ENCODE measurements around the gene SMARCA2.
A peak's percentile ranks its signal among the peaks of the same experiment; 100 is the strongest.

Gene SMARCA2

DNA sequence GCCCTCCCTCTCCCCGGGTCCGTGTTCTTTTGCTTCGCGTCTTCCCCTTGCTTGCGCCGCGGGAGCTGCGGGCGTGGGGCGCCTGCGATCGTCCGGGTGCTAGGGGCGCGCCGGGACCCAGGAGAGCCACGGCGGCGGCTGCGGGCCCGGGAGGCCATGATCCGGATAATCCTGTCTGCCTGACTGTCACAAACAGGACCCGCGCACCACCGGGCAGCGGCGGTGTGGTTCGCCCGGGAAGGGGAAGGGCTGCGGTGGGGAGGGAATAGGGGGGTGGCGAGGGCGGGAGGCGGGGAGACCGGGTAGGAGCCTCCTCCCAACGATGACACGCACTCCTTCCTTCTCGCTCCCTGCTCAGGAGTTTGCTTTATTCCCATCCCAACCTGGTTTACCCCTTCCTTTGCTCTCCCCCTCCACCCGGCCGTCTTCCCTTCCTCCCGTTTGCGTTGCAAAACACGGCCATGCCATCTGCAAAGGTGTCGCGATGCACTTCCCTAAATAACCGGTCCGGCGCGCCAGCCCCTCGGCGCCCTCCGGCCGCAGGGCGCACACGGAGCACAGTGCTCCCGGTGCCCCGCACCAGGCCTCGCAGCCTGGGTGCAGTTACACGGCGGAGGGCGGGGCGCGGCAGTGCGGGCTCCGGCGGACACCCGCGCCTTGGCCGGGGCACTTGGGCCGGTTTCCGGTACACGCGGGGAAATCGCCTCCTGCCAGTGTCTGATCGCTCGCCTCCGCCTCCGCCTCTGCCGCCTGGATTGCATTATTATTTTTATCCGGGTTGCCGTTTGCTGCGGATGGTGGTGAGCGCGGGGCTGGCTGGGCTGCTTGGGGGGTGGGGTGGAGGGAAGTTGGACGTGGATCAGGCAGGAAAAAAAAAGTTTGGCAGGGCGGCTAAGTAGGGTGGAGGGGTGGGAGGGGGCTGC is 1.5 kb downstream of the SMARCA2 start:
- DNase-seq: peak; percentile 87

DNA sequence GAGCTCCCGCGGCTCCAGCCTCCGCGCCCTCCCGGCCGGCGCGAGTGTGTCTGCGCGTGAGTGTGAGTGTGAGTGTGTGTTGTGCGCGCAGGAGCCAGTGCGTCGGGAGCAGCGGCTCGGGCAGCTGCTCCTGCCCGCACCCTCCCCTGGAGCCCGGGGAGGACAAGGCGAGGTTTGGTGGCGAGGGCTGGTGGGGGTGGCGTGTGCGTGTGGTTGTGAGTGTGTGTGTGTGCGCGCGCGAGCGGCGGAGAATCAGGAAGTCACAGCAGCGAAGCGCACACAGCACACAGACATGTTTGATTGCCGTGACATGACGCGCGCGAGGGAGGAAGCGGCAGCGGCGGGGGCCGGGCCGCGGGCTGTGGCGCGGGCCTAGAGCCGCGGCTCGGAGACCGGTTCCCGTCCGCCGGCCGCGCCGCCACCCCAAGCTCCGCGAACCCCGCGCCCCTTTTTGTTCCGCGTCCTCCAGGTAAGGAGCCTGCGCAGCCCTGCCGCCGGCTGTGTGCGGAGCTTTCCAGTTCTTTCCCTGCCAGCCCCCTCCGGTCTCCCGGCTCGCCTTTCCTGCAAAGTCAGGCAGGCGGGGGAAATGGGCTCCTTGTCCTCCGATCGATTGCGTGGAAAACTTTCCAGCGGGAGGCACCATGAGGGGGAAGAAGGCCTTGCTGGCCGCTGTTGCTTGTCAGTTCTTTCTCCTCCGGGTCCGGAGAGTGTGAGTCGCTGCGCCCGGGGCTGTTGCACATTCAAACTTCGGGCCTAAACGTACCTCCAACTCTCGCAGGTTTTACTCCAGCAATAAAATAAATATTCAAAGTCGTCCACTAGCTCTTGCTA is 2.4 kb downstream of the SMARCA2 start:
- peak; percentile 91 for DNase-seq

DNA sequence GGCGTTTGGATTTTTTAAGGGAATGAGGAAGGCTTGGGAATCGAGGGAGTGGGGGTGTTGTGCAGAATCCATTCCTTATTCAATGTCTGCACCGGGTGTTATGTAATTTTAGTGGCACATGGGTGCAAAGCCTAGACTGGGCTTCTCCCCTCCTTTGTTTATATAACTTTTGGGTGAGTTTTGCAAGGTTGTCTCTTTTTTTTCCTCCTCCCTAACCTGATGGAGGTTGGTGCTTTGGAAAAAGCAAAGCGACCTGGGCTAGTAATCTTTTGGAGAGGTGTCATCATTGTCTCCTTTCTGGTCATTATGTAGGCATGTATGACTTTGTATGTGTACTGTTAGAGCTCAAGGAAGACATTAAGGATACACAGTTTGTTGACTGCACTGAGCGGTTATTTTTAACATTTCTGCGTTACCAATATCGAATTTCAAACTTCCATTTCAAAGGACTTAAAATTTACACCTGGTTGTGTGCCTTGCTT is 3.1 kb downstream of the SMARCA2 start:
- no peak for DNase-seq

DNA sequence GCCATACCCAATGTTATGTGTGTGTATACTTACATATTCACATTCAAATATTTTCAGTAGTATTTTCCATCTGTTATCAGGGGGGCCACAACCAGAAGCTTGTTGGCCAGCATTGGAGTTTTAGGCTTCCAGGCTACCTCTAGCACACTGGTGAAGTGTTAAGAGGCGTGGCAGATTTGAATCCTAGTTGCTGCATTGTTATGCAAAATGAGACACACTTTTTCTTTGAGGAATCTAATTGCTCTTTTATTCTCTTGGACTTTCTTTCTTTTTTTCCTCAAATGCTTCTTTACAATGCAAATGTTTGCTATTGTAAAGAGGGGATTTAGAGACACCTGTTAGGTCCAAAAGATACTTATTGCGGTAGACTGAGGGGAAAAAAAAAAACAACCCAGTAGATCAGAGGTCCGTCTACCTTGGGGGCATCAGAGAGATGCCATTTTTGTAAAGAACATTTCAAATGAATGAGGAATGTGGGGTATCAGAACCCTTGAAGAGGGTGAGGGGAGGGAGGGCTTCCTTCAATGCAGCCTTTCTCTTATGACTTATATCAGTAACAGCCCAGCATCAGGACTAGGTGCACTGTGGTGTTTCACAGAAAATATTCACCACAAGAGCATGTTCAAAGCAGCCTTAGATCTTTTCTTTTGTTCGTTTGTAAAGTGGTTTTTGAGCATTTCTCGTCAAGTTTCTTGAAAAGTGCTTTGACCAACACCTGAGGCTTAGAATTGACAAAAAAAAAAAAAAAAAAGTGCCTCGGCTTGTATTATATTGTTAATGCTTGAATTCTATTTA is 3.8 kb downstream of the SMARCA2 start:
- peak; percentile 18 for DNase-seq

DNA sequence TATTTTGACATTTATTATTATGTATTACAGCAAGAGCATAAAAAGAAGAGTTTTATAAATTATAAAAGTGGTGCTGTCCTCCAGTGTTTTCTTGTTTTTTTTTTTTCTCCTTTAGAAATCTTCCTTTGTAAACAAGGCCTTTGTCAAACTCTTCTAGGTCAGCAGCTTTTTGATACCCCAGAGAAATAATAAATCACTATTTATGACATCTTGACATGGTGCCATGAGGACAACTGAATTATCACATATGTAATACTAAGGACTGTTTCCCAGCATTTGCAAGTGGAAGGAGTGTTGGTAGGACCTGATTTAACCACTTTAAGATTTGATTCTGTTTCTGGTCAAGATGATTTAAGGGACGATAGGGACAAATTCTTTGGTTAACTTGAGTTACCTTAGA is 4.6 kb downstream of the SMARCA2 start:
- no peak for DNase-seq

DNA sequence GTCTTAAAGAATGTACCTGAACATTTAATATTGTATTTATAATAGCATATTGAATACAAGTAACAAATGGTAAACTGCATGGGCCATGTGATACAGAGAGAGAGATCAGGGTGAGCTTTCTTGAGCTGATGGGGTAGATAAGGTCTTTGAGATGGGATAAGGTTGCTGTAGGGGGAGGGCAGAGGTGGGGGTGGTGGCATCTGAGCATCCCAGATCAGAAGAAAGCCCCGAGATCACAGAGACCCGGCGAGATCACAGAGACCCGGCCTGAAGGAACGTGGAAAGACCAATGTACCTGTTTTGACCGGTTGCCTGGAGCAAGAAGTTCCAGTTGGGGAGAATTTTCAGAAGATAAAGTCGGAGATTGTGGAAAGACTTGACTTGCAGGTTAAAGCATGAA is 6.6 kb downstream of the SMARCA2 start:
- no peak for DNase-seq

DNA sequence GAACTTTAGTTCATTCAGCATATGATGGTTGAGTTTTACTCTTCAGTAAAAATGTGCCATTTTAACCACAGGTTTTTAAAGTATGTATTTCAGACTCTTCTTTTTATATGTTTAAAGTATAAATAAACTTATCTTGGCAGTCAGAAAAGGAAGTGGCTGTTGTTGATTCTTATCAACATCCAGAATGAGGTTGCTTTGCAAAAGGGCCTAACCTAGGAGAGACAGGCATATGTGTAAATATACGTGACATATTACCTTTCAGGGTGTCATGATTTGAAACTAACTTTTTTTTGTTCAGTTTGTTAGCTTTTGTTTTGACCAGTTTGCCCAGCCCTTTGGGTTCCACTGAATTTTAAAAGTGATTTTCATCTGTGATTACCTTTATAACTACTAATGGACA is 7.4 kb downstream of the SMARCA2 start:
- DNase-seq: no peak

DNA sequence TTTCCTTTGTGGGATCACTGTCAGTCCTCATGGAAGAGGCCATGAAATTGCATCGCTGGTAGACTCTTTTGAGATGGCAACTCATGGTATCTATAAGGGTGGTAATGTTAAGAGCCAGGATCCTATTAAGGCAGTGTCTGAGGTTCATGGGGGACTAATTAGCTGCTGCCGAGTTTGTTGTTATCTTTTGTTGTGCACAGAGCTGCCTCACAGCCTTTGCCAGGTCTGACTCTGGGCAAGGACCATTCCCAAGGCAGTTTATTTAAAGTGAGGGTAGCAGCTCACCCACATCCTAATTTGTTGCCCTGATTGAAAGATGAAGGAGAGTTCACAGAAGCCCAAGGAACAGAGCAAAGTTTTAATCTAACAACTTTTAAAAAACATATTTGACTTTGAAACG is 7.9 kb downstream of the SMARCA2 start:
- DNase-seq: no peak

DNA sequence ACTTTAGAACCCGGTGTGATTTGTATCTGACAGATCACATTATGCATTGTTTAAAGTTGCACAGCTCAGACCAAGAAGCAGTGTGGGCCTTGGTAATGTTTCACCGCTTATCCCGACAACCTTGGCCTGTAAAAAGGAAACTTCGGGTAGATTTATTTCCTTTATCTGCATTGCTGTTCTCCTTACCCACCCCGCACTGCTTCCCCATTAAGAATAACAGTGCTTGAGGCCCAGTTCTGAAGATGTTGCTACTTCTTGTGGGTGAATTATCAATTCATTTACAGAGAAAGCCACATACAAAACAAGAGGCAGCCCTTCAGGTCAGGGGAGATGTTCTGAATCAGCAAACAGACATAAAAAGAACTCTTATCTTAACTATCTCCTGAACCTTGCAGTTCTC is 8.4 kb downstream of the SMARCA2 start:
- DNase-seq: no peak

DNA sequence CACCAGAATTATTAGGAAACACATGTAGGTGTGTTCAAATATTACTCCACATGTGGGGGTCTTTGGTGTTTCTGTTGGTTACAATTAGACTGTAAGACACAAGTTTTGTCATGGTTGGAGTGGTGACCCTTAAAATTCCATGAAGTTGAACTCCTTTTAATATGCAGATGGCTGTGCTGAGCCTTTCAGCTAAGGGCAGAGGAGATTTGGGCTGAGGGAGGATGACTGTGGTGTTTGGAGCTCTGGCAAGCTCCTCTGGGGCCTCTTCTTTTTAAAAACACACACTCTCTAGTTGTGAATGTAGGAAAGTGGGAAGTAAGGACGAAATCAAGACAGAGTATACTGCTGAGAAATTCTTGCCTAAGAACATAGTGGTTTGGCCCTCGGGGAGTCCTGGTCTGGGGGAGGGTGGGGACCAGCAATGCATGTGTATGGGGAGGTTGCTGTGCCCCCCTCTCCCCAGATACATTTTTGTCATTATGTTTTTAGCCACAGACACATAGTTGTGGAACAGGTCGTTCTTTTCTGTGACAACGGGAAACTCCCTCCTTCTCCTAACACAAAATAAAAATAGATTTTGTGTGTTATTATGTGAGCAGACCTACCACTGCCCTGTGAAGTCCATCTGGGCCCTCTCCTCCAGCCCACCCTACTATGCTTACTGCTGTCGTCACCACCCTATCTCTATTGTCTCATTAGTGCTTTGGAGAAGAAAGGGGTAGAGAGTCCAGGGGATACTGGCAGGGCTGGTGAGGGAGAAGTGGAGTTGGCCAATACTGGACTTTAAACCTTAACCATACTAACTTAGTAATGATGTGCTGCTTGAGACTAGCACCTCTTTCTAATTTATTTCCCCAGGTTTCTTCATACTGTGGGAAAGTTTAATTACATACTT is 10.0 kb downstream of the SMARCA2 start:
- no peak for DNase-seq

DNA sequence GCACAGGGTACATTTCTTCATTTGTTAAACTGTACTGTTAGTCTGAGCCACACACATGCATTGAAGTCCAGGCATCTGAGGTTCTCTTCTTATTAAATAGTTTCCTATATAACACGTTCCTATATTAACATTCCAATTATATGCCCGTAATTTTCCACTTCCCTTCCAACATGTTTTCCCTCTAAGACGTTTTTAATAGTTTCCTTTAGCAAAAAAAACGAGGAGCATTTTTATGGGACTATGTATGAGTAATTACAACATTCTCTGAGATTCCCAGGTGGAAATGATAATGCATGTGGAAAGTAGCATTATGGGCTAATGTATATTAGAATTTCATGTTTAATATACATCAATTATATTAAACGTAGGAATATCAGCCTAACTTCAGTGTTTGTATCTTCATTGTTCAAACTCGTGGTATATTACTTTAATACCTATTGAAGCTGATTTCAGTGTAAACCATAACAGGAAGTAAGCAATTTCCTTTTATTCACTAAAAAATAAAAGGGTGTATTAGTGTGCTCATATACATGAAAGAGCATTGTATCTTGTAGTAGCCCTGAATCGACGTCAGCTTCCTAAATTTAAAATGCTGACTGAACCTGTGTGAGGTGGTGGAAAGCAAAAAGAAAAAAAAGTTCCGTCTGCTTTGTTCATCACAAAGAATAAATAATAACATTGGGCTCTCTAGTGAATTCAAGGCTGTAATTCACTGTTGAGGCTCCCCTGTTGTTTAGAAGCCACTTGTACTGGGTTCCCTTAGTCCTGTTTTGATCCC is 11.3 kb downstream of the SMARCA2 start:
- no peak for DNase-seq

DNA sequence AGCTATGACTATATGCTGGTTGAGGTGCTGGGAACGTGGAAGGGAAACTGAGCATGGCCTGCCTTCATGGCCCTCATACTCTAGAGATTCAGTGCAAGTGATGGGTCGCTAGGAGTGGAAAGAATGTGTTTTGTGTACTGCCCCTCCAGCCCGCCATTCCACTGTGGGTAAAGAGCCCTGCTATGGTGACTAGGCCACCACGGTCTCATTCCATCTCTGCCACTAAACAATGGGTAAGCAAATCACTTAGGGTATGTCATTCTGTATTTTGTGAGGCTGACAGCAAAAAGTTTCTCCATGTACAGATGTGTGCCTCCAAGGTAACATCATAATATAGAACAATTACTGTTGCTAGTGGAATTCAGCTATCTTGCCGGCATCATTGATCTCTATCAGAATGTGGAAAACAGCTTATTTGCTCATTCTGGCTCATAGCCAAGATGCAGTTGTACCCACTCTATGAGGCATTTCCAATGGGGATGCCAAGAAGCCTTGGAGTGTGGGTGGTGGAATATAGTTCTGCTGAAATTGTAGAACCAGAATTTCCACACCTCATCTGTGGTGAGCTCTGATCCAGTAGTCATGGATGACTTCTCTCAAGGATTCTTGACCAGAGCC is 12.5 kb downstream of the SMARCA2 start:
- no peak for DNase-seq

DNA sequence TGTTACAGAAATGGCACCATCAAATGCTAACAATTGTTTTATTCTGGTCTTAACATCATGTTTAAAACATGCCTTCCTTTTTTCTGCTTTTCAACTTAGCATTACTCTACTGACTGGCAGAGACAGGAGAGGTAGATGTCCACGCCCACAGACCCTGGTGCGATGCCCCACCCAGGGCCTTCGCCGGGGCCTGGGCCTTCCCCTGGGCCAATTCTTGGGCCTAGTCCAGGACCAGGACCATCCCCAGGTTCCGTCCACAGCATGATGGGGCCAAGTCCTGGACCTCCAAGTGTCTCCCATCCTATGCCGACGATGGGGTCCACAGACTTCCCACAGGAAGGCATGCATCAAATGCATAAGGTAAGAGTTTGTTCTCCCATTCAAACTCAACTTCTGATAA is 13.7 kb downstream of the SMARCA2 start:
- DNase-seq: no peak

DNA sequence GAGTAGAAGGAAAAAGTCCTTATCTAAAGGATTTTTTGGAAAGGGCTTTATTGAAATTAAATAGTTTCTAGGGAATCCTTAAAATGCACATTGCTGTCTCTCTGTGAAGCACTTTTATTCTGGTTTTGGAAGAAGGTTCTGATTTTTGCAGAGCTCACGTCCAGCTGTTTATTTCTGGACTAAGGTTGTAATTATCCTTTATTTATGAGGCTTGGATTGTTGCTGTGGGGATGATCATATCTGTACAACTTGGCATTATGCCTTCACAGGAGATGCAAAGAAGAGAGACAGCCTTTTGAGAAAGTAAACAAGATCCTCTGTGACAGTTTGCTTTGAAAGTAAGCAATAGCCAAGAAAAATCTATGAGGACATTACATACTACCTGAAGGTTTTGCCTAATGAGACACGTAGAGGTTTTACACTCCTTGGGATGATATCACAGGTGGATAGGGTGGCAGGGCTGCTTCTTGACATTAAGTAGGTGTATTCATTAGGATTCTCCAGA is 14.6 kb downstream of the SMARCA2 start:
- no peak for DNase-seq

DNA sequence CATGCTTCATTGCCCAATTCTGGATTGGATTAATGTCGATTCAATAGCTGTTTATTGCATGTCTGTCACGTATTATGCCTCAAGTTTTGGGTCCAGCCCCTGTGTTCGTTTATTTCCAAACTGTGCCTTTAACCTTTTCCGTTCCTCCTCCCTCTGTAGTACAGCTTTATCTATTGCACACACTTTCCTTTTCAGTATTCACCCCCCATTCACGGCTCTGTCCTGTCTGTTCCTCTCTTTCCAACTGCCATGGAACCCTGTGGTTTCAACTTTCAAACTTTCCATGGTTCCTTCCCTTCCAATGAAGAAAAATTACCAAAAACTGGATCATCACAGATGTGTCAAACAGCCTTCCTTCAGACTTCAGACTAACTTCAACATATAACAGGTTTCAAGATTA is 17.1 kb downstream of the SMARCA2 start:
- DNase-seq: no peak

DNA sequence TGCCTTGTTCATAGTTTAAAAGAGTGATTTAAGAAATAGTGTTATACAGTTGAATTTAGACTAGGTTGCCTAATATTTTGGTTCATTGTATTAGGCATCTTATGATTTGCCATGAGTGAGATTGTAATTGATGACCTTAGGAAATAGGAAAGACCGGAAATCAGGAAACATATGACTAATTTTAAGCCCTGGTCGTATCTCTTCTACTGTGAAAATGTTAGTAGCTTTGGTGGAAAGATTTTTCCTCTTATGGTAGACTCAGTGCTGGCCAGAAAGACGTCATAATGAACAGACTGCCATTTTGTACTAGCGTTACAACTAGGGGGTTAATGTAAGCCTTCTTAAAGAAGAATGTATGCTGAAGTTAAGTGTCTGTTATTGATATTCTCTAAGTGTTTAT is 21.7 kb downstream of the SMARCA2 start:
- no peak for DNase-seq

DNA sequence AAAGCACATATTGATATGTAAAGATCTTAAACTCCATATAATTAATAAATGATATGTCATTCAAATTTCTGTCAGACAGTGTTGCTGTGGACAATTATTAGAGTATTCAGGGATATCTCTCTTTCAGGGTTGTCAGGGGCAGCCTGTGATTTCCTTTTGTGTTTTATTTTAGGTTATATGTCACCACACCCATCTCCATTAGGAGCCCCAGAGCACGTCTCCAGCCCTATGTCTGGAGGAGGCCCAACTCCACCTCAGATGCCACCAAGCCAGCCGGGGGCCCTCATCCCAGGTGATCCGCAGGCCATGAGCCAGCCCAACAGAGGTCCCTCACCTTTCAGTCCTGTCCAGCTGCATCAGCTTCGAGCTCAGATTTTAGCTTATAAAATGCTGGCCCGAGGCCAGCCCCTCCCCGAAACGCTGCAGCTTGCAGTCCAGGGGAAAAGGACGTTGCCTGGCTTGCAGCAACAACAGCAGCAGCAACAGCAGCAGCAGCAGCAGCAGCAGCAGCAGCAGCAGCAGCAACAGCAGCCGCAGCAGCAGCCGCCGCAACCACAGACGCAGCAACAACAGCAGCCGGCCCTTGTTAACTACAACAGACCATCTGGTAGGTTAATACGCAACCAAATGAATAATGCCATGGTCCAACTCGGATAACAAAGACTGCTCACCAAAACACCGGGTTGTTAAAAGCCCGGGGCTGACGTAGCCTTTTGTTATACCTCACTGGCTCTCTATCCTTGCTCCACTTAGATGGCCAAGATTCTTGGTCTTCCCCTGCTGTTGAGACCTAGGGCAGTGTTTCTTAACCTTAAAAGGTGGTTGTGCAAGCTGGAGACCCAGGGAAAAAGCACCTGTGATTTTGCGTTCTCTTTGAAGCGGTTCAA is 24.4 kb downstream of the SMARCA2 start:
- no peak for DNase-seq

DNA sequence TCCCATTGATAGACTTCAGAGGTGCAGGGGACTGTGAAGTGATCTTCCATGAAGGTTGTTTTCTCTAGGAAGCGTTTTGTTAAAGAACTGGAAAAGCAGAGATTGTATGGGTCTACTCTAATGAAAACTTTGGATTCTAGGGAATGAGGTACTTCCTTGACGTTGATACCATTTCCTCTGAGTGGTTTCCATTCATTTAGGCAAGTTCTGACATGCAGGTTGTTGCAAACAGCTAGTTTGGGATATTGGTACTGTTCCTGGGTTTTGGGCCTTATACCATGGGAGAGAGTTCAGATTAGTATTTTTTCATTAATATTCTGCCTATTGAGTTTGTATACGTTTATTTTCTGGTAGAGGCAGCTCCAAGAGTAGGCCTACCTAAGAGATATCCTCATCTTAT is 25.7 kb downstream of the SMARCA2 start:
- DNase-seq: no peak

DNA sequence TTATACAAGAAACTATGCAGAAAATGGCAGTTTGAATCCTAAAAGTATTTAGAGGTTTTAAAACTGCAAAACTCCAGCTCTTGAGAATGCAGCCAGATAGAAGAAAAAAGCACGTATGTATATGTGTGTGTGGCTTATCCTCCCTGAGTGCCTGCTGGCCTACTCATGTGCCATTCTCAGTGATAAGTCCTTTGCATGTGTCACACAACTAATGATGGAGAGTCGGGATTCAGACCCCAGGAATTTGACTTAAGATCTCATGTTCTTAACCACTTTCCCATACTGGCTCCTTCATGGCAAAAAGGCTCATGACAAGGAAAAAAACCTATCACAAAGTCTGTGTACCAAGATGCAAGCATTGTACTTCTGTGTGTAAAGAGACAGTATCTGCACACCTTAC is 26.6 kb downstream of the SMARCA2 start:
- no peak for DNase-seq
